B cell (primary cell): ENCODE results near the gene OTOP3. TPM values are rescaled to one million over a fixed set of nuclear protein-coding genes. Genes with fewer than 3 reads are reported as not detected.

Experiments
- ATAC-seq: fragments of 200-7000 bp; cut with Tn5 transposase; one replicate; pipeline ENCODE4 v1.10.0; 2021; ENCODE audit warnings: low read depth, mild to moderate bottlenecking, moderate number of reproducible peaks, moderate library complexity
- CTCF ChIA-PET: fragments of 350-600 bp; sonication (Branson Sonifier 250); formaldehyde crosslinking; loops from one replicate; lab custom pipeline; 2021; ENCODE audit warnings: antibody characterized with exemption, inconsistent platforms; lab: Charles Lee
- POLR2A ChIA-PET: fragments of 350-600 bp; sonication (Branson Sonifier 250); formaldehyde crosslinking; loops from one replicate; lab custom pipeline; 2021; ENCODE audit warnings: antibody characterized with exemption; lab: Charles Lee
- DNase-seq: peaks from one replicate; pipeline ENCODE4 v3.0.0; 2013
- H2AFZ ChIP-seq: 2 replicates; pipeline ENCODE4 v1.6.1; 2012; ENCODE audit warnings: mild to moderate bottlenecking, low read depth, low read length; ENCODE audit not compliant: insufficient read depth, poor library complexity, severe bottlenecking
- H3K27ac ChIP-seq, 2 donors: 1 replicate in 1 of 2; 2 replicates in 1 of 2; pipeline ENCODE4 v1.5.1; 2012 to 2013; ENCODE audit warnings: low read length in 2 of 2, mild to moderate bottlenecking in 2 of 2, moderate library complexity in 1 of 2
- H3K27me3 ChIP-seq, 4 experiments: fragments of 200-600 bp in 1 of 4; sonication (generic) in 1 of 4; replicated peaks in 1 of 4; 1 replicate in 2 of 4; 2 replicates in 2 of 4; pipeline versions ENCODE4 v1.6.1 to v1.7.0; 2013 to 2016; ENCODE audit warnings: low read length in 3 of 4, mild to moderate bottlenecking in 2 of 4, mixed read lengths in 1 of 4, moderate library complexity in 1 of 4; ENCODE audit not compliant: insufficient read depth in 4 of 4, control insufficient read depth in 3 of 4; ENCODE audit errors: control extremely low read depth in 1 of 4
- H3K36me3 ChIP-seq, 2 experiments: replicated peaks in 1 of 2; 1 replicate in 1 of 2; 2 replicates in 1 of 2; pipeline versions ENCODE4 v1.6.1 to v1.7.1; 2013; ENCODE audit warnings: low read length in 1 of 2; ENCODE audit not compliant: insufficient read depth in 2 of 2, control insufficient read depth in 1 of 2; ENCODE audit errors: control extremely low read depth in 1 of 2, extremely low read depth in 1 of 2
- H3K4me1 ChIP-seq, 2 donors: fragments of 200-600 bp in 1 of 2; sonication (generic) in 1 of 2; 1 replicate in 1 of 2; 2 replicates in 1 of 2; pipeline versions ENCODE4 v1.5.1 to v1.6.1; 2013 to 2017; ENCODE audit warnings: low read length in 2 of 2; ENCODE audit not compliant: control insufficient read depth in 2 of 2, insufficient read depth in 2 of 2
- H3K4me2 ChIP-seq: replicated peaks from 2 replicates; pipeline ENCODE3; 2012; ENCODE audit warnings: mild to moderate bottlenecking, low read depth, low read length; ENCODE audit not compliant: poor library complexity, severe bottlenecking
- H3K4me3 ChIP-seq, 5 experiments: fragments of 200-600 bp in 1 of 5; sonication (generic) in 1 of 5; 1 replicate in 3 of 5; 2 replicates in 2 of 5; pipeline versions ENCODE4 v1.5.1 to v1.7.0; 2011 to 2016; ENCODE audit warnings: low read length in 4 of 5, mild to moderate bottlenecking in 4 of 5, low read depth in 2 of 5, control low read depth in 1 of 5, moderate library complexity in 1 of 5; ENCODE audit not compliant: insufficient read depth in 1 of 5; ENCODE audit errors: control extremely low read depth in 1 of 5, extremely low read depth in 1 of 5
- H3K79me2 ChIP-seq: fragments of 200-600 bp; sonication (generic); one replicate; pipeline ENCODE4 v1.6.0; 2016; ENCODE audit warnings: low read length; ENCODE audit not compliant: control insufficient read depth, insufficient read depth
- H3K9ac ChIP-seq: fragments of 200-600 bp; sonication (generic); 2 replicates; pipeline ENCODE4 v1.6.1; 2017; ENCODE audit warnings: mild to moderate bottlenecking, low read length, moderate library complexity
- H3K9me3 ChIP-seq, 3 donors: one replicate each; pipeline versions ENCODE4 v1.6.1 to v1.7.1; 2013; ENCODE audit warnings: low read length in 2 of 3; ENCODE audit not compliant: control insufficient read depth in 2 of 3, insufficient read depth in 1 of 3; ENCODE audit errors: control extremely low read depth in 1 of 3
- H4K20me1 ChIP-seq: 2 replicates; pipeline ENCODE4 v1.6.0; 2012; ENCODE audit warnings: mild to moderate bottlenecking, low read length; ENCODE audit not compliant: insufficient read depth, control insufficient read depth, poor library complexity, severe bottlenecking
- H3K27ac Mint-ChIP-seq: one replicate; pipeline ENCODE4 v1.8.0; 2021; ENCODE audit warnings: mixed read lengths
- H3K27me3 Mint-ChIP-seq: one replicate; pipeline ENCODE4 v1.8.0; 2021; ENCODE audit warnings: mixed read lengths
- H3K4me1 Mint-ChIP-seq: one replicate; pipeline ENCODE4 v1.8.0; 2021; ENCODE audit warnings: mixed read lengths
- H3K4me3 Mint-ChIP-seq: one replicate; pipeline ENCODE4 v1.8.0; 2021; ENCODE audit warnings: mixed read lengths
- H3K9me3 Mint-ChIP-seq: one replicate; pipeline ENCODE4 v1.8.0; 2022; ENCODE audit warnings: mixed read lengths; ENCODE audit not compliant: insufficient read depth
- EZH2 ChIP-seq: IDR thresholded peaks from 2 replicates; pipeline ENCODE4 v1.6.1; 2012; ENCODE audit warnings: borderline replicate concordance, low read depth, mild to moderate bottlenecking, moderate library complexity, low read length; ENCODE audit not compliant: insufficient read depth, poor library complexity, severe bottlenecking
- WGBS: methylation state at CpG from one replicate; pipeline ENCODE4 v1.1.5; 2013; ENCODE audit warnings: missing lambda C conversion rate; ENCODE audit not compliant: insufficient coverage; 5-methylcytosine and 5-hydroxymethylcytosine counted together
- intact Hi-C: fragments of 100-400 bp; cut with micrococcal nuclease; formaldehyde crosslinking; loops from one replicate; pipeline ENCODE4 v1.10.0; 2022
- polyA plus RNA-seq: library from polyadenylated mRNA; depleted of rRNA; stranded (reverse); fragments of >200 nt; gene quantifications from 2 replicates; pipeline ENCODE4 v1.2.3, GENCODE V29; 2012
- total RNA-seq, 2 donors: library from RNA; stranded (reverse); fragments of 120-200 nt in 1 of 2; gene quantifications; 1 replicate in 1 of 2; 2 replicates in 1 of 2; pipeline versions ENCODE4 v1.2.3 to v1.2.4, GENCODE V29; 2013 to 2022
- TF ChIP-seq, protein P1 (sequence below): fragments of 200-600 bp; IDR thresholded peaks from one replicate; pipeline ENCODE4 v1.8.0; 2022; ENCODE audit warnings: antibody characterized with exemption, mild to moderate bottlenecking

Gene OTOP3
- total and polyA plus RNA-seq, 2 donors (not counting 1 experiment from before 2014, with no cell fraction given), result not detected

DNA sequence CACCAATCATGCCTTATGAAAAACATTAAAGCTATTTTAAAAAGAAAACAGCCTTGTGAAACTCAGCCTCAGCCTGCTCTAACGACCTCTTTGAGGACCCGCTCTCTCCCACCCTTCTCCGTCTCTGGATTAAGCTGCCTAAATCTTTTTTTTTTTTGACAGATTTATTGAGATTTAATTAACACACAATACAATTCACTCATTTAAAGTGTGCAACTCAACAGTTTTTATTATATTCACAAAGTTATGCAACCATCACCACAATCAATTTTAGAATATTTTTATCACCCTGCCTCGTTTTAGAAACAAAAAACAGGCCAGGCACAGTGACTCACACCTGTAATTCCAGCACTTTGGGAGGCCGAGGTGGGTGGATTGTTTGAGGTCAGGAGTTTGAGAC is 60.1 kb downstream of the OTOP3 start:
- H3K4me1 ChIP-seq, result no peaks in the 10 kb centered on the region
- Mint-ChIP-seq H3K9me3 (no peaks in the 10 kb centered on the region), H3K4me3 (no peak overlapping the region), H3K4me1 (no peaks in the 10 kb centered on the region), H3K27ac (no peak overlapping the region), H3K27me3 (peaks cover 11% of the 10 kb centered on the region)
- H3K27ac ChIP-seq, result no peak overlapping the region
- H4K20me1 ChIP-seq, result no peaks in the 10 kb centered on the region
- H2AFZ ChIP-seq, result no peak overlapping the region
- H3K79me2 ChIP-seq, result no peaks in the 10 kb centered on the region
- no peak overlapping the region for H3K4me3 ChIP-seq
- H3K4me2 ChIP-seq, result no peak overlapping the region
- no peak for TF ChIP-seq EZH2
- TF ChIP-seq, protein P1, sequence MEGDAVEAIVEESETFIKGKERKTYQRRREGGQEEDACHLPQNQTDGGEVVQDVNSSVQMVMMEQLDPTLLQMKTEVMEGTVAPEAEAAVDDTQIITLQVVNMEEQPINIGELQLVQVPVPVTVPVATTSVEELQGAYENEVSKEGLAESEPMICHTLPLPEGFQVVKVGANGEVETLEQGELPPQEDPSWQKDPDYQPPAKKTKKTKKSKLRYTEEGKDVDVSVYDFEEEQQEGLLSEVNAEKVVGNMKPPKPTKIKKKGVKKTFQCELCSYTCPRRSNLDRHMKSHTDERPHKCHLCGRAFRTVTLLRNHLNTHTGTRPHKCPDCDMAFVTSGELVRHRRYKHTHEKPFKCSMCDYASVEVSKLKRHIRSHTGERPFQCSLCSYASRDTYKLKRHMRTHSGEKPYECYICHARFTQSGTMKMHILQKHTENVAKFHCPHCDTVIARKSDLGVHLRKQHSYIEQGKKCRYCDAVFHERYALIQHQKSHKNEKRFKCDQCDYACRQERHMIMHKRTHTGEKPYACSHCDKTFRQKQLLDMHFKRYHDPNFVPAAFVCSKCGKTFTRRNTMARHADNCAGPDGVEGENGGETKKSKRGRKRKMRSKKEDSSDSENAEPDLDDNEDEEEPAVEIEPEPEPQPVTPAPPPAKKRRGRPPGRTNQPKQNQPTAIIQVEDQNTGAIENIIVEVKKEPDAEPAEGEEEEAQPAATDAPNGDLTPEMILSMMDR, result no peak
- CTCF ChIA-PET, result interaction anchor here (1.0 kb wide), 1 partner anchor 187 kb away, joined by 3 read pairs; no protein-coding TSS in a partner anchor
- H3K36me3 ChIP-seq, result no peaks in the 10 kb centered on the region
- no peaks in the 10 kb centered on the region for H3K9me3 ChIP-seq
- peaks cover 0 to 2% (median 0%) of the 10 kb centered on the region in 4 experiments for H3K27me3 ChIP-seq
- POLR2A ChIA-PET, result no interaction called here
- H3K9ac ChIP-seq, result no peak overlapping the region
- no peak for DNase-seq
- intact Hi-C loops, result no loop called here
- WGBS, result 89% methylated on average over 3 of the region's 5 CpGs
- no peak for ATAC-seq

DNA sequence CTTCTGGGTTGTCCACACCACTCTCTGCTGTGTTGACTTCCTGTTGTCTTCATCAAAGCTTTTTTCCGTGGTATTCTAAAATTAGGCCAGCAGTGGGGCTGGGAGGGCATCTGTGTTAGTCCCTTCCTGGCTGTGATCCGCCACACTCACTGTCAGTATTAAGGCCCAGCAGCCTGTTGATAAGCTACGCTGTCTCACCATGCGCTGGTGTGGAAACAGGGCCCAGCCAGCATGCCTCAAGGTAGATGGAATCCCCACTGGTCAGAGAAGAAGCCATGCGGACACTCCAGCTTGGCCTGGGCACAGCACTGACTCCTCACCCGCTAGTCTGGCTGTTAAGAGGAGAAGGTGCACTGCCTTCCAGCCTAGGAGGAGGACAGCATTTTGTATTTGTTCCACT is 63.1 kb downstream of the OTOP3 start:
- no peak overlapping the region for H2AFZ ChIP-seq
- H3K9me3 ChIP-seq, result no peaks in the 10 kb centered on the region
- ATAC-seq, result no peak
- Mint-ChIP-seq H3K27ac (no peak overlapping the region), H3K4me1 (no peaks in the 10 kb centered on the region), H3K9me3 (no peaks in the 10 kb centered on the region), H3K27me3 (peaks cover 10% of the 10 kb centered on the region), H3K4me3 (no peak overlapping the region)
- no peak overlapping the region for H3K4me2 ChIP-seq
- no peaks in the 10 kb centered on the region for H3K4me1 ChIP-seq
- no peaks in the 10 kb centered on the region for H3K27me3 ChIP-seq
- ChIA-PET CTCF (interaction anchor here (1.0 to 1.3 kb wide), 2 partner anchors 10 to 13 kb away, joined by 3 to 4 read pairs; partner anchors contain the start of gene MRPL58), POLR2A (no interaction called here)
- no peaks in the 10 kb centered on the region for H3K36me3 ChIP-seq
- no peak overlapping the region for H3K9ac ChIP-seq
- H4K20me1 ChIP-seq, result no peaks in the 10 kb centered on the region
- TF ChIP-seq, protein P1, result no peak
- no peak for TF ChIP-seq EZH2
- WGBS, result 76% methylated on average over 6 of the region's 6 CpGs
- intact Hi-C loops, result no loop called here
- no peak for DNase-seq
- no peak overlapping the region for H3K4me3 ChIP-seq
- H3K27ac ChIP-seq, result no peak overlapping the region
- no peaks in the 10 kb centered on the region for H3K79me2 ChIP-seq
